Measurements from ENCODE around the gene HRG.

Gene HRG

DNA sequence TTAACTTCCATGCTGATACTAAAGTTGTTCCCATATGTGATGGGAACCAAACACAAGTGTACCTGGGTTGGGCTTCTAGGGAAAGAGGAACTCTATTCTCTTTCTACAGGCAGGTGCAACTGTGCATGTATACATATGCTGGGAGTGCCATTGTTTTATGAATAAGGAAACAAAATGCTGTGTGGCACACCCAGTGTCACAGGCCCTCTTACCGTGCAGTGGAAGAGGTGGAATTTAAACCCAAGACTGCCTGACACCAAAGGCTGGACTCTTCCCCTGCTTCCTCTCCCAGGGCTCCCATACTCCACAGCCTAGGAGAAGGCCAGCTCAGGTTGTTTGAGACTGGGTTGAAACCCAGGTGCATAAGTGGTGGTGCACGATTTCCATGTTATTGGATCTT lies 27.6 kb upstream of the HRG start:
- DNase-seq, result no peak

DNA sequence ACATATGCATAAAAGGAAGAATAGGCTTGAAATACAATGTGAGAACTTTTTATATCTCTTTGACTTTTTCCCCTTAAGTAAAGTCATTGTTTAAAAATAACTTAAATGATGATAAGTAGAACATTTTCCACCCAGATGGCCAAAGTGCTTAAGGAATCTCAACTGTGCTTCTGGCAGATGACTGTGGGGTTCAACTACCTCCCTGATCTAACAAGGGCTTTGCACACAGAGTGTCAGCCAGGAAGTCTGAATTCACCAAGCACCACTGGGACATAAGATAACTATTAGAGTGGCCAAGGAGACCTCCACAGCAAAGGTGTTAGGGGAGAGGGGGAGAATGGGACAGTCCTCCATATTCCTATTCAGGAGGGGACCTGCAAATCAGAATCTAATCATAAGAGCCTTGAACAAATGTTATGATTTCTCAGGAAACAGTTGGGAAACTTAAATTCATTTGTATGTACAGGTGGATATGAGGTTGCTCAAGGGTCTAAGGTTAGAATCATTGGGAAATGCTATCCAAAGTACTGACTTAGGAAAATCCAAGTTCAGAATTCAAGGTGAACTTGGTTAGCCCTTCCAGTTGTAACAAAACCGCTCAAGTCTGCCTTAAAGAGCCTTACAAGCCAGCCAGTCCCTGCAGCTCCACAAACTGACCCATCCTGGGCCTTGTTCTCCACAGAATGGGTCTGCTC lies 25.9 kb upstream of the HRG start, which contains the start of gene FETUB:
TSS of gene FETUB (plus strand) at position 622 of the 695 bp plus-strand sequence. CDS start at position 684, 62 bp downstream.
- no peak for DNase-seq

DNA sequence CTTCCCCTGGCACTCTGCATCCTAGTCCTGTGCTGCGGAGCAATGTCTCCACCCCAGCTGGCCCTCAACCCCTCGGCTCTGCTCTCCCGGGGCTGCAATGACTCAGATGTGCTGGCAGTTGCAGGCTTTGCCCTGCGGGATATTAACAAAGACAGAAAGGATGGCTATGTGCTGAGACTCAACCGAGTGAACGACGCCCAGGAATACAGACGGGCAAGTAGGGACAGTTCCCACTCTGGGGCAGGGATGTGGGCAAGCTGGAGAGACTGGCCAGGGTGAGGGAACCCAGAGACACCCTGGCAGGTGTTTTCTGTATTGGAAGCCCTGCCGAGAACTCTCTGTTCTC lies 25.4 kb upstream of the HRG start:
- DNase-seq, result peak in 1 of 2 experiments; percentile 43

DNA sequence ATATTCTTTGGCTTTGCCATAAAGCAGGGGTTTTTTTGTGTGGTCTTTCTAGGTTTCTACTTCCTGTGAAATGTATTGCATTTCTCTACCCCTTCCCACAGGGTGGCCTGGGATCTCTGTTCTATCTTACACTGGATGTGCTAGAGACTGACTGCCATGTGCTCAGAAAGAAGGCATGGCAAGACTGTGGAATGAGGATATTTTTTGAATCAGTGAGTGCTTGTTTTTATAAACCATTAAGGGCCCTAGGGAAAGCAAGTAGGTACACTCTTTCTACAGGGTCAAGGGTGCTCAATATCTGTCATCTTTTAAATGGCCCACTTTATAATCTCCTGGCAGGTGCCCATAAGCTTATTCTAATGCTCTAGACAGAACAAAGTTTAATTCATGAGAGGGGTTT lies 24.9 kb upstream of the HRG start:
- DNase-seq, result no peak

DNA sequence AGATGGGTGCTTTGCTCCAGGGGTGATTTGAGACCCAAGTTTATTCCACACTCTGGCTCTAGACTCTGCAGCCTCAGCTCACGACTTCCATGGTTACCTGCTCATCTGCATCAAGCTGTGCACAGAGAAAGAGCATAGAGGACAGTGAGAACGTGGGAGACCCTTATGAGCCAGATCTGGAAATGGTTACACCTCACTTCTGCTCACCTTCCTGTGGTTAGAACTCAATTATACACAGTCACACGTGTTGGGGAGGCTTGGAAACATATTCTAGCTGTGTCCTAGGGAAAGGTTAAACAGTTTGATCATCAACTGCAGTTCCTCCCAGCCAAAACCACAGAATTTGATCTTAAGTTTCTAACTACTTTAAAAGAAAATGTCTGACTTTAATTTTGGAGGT lies 23.8 kb upstream of the HRG start:
- DNase-seq, result no peak

DNA sequence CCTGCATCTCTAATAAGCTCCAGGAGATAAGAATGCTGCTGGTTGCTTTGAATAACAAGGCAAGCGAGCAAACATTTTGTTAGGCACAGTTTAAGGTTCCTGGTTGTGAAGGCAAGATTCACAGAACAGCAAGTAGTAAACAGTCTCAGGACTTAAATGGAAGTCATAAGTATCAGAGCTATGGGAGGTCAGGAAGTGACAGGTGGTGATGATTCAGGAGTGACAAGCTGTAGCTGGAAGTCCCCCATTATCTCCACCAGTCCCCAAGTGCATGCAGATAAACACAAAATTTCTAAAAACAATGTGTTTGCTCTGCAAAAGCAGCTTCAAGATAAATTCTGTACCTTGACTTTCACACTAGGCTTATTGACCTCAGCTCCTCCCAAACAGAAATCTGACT lies 22.3 kb upstream of the HRG start:
- DNase-seq, result no peak

DNA sequence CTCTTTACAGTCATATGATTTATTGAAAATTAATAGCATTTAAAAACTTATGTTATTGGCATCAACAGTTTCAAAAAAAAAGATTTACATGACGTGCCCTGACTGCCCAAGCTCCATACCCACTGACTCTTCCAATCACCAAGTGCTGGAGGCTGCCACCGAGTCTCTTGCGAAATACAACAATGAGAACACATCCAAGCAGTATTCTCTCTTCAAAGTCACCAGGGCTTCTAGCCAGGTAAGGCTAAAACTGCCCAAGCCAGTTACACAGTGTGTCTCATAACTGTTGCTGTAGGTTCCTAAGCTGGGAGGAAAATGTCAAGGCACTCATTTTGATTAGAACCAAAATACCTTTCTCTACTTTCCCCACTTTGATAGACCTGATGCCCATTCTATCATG lies 21.1 kb upstream of the HRG start:
- no peak for DNase-seq

DNA sequence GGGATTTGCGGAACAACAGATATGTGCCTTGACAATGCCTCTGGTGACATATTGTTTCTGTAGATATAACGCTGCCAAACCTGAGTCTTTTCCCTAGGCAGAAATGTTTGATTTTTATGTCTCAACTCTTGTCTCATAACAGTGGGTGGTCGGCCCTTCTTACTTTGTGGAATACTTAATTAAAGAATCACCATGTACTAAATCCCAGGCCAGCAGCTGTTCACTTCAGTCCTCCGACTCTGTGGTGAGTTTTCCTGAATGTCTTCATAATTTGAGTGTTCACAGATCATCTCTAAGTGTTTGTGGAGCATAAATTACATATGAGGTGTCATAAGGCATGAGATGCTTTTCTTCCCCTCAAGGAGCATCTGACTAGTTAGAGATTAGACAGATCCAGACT lies 19.7 kb upstream of the HRG start:
- no peak for DNase-seq

DNA sequence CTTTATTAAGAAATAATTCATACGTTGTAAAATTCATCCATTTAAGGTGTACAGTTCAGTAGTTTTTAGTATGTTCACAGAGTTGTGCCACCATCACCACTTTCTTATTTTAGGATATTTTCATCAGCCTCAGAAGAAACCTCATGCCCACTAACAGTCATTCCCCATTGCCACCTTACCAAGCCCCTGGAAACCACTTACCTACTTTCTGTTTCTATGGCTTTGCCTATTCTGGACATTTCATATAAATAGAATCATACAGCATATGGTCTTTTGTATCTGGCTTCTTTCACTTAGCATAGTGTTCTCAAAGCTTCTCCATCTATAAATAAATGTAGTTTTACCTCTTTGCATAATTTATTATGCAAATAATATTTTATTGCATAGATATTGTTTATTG lies 19.0 kb upstream of the HRG start:
- DNase-seq, result no peak

DNA sequence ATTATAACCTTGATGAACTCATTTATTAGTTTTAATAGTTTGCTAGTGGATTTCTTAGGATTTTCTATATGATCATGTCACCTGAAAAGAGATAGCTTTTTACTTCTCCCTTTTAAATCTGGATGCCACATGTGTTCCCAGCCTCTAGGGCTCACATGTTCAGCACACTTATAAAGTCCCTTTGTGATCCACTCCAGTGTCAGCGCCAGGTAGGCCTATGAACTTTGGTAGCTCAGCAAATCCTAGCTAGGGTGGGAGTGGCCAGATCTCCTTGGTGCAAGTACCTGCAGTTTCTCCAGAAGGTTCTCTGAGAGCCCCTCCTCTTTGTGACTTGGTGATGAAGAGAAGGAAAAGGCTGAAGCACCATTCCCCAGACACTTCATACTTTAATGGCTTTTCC lies 17.0 kb upstream of the HRG start:
- DNase-seq, result no peak

DNA sequence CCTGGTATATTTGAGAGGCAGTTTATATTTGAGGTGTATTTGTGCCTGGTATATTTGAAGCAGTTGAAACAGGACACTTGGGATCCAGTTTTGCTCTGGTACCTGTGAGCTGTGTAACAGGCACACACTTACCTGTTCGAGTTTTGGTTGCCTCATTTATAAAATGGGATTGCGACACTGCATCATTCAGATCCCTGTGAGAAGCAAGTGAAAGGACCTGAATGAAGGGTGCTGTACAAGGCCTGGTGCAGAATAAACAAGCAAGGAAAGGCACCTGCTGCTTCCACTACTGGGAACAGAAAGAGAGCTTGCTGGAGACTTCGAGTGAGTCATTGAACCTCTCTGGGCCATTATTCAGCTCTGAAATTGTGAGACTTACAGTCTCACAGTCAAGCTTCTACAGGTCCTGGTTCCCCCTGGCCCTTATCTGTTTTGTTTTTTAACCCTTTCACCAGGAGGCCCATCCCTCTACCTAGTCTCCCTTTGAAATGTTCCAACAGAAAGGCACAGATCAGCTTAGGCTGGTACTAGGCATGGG lies 14.1 kb upstream of the HRG start:
- no peak for DNase-seq

DNA sequence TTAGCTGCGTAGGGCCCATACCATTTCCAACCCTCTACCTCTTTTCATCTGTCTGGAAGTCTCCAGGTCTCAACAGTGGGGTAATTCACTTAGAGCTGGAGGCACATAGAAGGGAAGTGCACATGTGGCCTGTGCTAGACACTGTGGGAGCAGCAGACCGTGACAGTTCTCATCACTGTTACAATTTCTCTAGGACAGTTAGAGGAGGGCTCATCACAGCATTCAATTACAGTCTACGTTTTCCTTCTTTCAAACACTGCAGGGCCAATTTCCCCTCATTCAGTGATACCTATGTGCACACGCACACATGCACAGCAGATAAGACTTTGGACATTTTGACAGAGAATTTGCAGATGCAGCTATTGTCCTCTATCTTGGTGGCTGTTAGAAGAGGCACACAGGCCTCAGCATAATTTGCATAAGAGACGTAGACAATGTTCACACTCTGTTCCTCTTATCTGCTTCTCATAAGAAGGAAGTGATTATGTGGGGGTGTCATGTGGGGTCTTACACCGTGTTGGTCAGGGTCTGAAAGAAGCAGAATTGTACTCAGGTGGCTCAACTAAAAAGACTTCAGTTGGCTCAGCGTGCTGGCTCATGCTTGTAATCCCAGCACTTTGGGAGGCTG lies 12.6 kb upstream of the HRG start:
- no peak for DNase-seq

DNA sequence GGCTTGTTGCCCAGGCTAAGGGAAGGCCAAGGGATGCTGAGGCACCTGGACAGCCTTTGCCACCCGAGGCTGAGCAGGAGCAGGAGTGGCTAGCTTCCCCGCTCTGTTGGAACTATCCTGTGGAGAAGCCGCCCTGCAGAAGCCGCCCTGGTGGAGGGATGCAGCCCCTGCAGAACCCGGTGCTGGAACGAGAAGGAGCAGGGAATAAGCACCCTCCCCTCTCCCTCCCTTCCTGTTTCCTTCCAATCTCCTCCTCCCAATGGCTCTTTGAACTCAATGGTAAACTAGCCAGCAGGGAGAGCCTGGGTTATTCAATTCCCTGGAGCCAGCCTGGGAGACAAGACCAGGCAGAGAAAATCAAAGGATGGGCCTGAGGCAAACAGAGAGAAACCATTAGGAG lies 11.8 kb upstream of the HRG start:
- peak in 1 of 2 experiments; percentile 15 for DNase-seq

DNA sequence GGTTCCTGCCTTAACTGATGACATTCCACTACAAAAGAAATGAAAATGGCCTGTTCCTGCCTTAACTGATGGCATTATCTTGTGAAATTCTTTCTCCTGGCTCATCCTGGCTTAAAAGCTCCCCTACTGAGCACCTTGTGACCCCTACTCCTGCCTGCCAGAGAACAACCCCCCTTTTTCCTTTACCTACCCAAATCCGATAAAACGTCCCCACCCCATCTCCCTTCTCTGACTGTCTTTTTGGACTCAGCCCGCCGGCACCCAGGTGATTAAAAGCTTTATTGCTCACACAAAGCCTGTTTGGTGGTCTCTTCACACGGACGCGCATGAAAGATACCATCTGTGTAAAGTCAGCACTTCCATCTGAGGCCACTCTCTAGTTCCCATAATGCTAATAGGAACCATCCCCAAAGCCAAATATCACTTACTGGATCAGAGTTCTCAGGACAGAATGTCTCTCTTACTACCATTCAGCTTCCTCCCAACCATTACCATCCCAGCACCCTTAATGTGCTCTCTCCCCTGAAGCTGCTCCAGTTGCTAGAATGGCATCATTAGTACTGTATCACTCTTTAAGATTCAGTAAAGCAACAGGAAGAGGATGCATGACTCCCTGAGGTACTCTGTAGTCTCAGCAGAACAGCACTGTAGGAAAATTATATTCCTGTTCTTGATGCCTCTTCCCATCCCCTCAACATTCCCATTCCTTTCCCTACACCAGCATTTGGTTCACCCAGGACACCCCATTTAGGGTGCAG lies 2.3 kb upstream of the HRG start:
- DNase-seq, result no peak

DNA sequence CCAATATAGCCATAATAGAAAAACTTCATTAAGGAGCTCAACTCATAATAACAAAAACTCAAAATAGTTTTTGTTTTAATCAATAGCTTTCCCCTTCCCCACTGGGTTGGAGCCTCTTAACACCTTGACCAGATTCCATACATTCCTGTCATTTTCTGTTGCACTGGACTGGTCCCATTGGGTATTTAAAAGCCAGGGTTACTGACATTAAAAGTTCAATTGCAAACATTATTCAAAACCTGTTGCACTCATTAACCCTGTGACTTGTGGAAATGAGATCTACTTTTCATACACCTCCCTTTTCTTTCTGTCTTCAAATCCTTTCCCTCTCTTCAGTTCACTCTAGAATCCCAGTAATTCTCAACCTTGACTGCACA lies 1.7 kb upstream of the HRG start:
- no peak for DNase-seq

DNA sequence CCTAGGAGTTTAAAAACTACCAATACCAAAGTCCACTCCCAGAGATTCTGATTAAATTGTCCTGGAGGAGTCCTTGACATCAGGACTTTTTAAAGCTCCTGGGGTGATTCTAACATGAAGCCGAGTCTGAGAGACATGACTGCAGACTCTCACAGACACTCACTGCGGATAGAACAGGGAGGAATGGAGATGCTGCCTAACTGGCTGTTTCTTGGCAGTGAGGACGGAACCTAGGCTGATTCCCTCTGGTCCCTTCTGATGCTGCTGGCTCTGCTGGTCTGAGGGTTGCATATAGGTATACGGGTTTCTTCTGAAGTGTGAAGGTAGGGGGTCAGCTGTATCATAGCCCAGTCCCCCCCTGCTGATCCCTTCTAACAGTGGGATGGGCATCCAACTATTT lies 1.3 kb upstream of the HRG start:
- DNase-seq, result no peak

DNA sequence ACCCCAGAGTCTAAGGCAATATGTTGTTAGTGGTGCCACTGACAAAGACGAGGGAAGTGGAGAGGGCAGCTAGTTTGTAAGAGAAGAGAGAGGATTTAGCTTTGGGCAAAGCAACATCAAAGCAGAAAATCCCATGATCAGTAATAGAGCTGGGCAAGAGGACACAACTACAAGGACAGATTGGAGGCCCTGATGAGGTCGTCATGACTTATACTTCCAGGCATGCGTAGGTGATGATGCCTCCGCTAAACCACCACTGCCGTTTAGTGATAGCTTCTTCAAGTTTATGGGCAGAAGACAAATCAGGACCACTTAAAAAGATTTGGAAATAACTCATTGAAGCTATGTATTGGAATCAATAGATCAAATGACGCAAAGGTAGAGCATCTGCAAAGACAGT lies 2.6 kb downstream of the HRG start:
- no peak for DNase-seq

DNA sequence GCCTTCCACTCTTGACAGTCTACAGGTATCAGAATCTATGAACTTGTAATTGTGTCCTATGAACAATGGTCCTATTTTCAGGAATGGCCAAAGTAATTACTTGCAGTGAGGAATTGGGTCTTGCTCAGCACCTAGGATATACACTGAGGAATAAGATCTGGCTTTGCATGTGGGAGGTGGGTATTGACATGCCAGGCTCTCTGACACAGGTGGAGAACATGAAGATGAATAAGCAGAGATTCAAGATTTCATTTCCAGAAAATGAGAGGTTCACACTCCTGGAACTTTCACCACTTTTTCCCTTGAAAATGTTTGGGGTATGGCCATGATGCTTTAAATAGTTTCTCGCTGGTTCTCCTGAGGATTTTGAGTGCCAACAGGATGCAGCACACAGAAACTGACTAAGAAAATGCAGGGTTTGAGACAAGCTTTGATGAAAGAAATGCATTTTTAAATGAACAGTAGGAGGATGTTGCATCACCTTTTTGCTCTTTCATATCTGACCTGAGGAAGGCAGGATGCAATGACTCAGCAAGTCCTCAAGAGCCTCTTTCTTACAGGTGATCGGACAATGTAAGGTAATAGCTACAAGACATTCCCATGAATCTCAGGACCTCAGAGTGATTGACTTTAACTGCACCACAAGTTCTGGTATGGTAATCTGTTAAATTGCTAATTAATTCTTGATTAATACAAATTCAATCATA lies 3.7 kb downstream of the HRG start:
- DNase-seq, result no peak

DNA sequence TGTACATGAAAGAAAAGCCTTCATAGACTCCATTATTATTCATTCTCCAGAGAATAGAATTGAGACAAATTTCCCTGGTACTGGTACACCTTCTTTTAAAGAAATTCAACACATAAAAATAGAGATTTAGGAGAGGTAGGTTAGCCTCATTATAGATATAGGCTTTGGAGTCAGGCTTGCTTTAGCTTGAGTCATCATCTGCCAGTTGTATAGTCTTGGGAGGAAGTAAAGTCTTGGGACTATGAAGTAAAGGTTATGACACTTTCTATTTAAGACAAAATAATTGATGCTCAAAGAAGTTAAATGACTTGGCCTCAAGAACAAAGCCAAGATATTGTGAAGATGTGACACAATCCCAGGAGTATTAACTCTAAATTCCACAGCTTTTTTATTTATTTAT lies 4.3 kb downstream of the HRG start:
- DNase-seq, result no peak

DNA sequence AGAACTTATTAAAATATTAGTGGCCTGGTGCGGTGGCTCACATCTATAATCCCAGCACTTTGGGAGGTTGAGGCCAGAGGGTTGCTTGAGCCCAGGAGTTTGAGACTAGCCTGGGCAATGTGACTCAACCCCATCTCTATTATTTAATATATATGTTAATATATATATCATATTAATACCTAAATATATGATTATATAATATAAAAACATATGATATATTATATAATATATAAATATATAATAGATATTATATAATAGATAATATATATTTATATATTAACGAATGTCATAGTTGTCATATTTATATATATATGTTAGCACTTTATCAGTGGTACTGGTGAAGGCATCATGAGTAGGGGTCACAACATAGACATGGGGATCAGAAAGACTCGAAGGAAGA lies 5.2 kb downstream of the HRG start:
- DNase-seq, result no peak

DNA sequence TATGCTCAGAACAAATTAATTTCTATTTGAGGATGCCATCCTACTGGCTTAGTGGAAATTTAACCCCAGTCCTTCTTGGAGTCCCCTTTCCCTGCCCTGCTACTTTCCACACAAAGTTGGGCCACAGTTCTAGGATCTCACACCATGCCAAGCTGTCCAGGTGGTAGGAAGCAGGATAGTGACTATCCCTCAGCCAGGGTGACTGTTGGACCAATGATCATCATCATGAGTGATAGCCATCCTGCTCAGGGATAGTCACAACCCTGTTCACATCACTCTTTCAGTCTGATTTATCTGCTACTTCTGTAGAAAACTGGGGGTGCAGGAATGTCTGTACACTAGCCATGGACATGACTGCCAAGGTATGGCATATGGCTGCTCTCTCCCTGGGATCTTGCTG lies 12.8 kb downstream of the HRG start:
- no peak for DNase-seq

DNA sequence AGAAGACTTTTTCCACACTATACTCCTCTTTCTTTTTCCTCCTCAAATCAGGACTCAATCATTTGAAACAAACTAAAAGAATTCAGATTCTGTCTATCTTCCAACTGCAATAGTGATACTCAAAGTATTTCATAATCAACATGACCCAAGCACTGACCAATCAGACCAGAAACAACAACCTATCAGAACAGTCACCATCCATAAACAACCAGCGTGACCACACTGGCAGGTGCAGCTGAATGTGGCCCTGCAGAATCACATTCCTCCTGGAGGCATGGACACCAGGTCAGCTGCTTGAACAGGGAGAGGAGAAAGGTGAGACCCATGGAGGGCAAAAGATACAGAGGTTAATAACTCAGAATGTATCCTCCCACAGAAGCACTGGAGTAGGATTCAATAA lies 13.3 kb downstream of the HRG start:
- DNase-seq, result no peak

DNA sequence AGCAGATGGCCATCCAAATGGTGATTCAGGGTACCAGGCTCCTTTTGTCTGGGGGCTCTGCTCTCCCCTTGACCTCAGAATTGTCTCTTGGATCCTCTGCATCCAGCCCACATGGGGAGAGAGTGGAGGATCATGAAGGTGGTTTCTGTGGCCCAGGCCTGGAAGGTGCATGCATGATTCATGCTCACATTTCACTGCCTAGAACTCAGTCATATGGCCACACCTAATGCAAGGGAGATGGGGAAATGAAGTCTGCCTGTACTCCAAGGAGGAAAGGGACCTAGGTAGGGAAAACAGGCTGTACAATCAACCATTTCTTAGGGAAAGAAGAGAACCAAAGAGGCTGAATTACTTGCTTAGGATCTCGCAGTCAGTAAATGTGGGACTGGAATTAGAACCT lies 15.1 kb downstream of the HRG start:
- DNase-seq, result no peak

DNA sequence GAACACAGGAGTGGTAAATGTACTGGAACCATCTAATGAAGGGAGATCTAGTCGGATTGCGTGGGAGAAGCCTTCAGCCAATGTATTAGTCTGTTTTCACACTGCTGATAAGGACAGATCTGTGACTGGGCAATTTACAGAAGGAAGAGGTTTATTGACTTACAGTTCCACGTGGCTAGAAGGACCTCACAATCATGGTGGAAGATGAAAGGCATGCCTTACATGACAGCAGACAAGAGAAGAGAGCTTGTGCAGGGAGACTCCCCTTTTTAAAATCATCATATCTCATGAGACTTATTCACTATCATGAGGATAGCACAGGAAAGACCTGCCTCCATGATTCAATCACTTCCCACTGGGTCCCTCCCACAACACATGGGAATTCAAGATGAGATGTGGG lies 17.0 kb downstream of the HRG start:
- DNase-seq, result no peak
